NCI-H345 (cell line): ENCODE results near the gene TMEM248.
"Not testable (repeated sequence)": the region's sequence is repeated elsewhere in the genome, so short reads cannot be mapped to it uniquely, and the experiment has no call there.

Source experiments
- DNase-seq: peaks from one replicate; lab custom pipeline; 2025; lab: John Stamatoyannopoulos, UW

Gene TMEM248, protein sequence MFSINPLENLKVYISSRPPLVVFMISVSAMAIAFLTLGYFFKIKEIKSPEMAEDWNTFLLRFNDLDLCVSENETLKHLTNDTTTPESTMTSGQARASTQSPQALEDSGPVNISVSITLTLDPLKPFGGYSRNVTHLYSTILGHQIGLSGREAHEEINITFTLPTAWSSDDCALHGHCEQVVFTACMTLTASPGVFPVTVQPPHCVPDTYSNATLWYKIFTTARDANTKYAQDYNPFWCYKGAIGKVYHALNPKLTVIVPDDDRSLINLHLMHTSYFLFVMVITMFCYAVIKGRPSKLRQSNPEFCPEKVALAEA

DNA sequence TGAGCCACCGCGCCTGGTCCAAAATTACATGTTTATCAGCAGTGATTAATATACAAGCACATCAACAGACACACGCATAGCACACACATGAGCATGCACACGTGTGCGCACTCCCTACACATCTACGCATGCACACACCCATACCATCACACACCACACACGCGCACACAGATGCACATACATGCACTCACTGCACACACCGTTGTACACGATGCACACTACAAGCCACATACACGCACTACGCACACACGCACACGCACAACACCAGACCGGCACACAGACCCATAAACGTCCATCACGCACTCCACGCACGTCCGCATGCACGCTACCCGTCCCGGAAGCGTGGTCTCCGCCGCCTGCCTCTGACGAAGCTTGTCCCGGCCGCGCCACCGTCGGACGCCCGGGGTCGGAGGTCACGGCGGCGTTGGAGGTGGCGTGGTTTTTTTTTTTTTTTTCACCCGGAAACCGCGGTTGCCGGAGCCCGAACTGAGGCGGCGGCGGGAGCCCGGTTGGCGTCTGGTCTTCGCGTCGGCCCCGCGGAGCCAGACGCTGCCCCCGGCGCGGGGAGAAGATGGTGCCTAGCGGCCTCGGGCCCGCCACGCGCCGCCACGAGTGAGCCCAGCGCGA lies at the start of gene TMEM248:
TMEM248 (plus strand) TSS at position 457 of the 627 bp plus-strand sequence. CDS start 20,641 bp downstream, outside the sequence.
- peak; percentile 80 for DNase-seq

DNA sequence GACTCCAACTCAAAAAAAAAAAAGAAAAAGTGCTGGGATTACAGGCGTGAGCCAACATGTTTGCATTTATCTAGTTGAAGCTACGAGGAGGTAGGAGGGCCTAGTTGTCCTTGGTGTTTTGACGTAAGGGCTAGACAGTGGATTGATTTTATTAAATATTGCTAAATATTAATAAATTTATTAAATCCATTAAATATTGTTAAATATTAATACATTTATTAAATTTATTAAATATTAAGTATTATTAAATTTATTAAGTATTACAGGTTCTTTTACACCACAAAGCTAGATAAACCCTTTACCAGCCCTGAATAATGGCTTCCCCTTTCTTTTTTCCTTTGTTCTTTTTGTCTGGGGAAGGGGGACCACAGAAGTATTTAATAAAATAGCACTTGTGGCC lies 47.5 kb upstream of the TMEM248 start:
- no peak for DNase-seq

DNA sequence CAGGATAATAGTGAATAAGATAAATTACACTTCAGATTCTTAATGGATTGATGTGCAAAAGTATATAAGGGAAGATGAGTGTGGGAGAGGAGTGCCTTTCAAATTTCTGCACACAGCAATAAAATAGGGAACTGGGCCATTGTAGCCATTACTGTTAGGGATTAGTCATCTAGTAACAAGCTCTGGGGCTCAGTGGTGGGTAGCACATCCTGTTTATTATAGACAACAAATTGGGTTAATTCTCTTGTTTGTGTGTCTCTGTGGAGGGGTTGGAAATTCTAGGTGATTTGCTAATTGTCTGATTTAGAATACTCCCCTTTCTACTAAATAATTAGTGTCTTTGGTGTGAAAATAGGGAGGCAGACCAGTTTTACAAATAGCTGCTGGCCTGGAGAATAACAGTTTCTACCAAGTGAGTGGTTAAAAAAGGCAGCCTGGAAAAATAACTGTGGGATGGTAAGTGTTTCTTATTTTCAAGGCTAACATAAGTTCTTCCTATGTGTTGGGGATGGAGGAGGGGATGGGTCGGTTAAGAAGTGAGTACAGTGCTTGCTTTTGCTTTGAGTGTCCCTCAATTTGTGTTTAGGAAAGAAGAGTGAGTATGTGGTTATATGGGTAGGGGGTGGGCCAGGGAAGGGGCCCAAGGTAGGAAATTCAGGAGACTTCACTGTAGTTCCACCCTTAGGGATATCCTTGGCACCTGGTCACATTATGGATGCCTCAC lies 43.3 kb upstream of the TMEM248 start:
- DNase-seq = no peak

DNA sequence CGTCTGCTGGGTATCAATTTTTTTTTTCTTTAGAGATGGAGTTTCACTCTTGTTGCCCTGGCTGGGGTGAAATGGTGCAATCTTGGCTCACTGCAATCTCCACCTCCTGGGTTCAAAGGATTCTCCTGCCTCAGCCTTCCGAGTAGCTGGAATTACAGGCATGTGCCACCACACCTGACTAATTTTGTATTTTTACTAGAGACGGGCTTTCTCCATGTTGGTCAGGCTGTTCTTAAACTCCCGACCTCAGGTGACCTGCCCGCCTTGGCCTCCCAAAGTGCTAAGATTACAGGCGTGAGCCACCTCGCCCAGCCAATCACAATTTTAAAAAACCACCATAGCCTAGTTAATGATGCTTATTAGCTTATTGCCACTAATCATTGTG lies 42.7 kb upstream of the TMEM248 start:
- DNase-seq = not testable (repeated sequence)

DNA sequence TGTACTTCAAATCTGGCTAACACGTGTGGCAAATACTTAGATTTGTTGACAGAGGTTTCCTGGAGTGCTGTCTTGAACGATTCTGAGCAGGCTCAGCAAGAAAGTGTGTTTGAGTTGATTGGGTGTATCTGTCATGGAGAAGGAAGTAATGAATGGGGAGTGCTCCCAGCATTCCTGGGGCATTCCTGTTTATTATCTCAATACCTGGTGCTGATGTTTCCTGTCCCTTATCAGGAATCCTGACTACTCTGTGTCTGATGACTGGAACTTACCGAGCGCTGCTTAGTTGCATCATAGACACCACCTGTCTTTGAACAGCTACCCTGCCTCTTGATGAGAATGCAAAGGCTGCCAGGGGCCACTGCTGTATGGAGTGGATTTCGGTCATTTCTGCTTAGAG lies 41.0 kb upstream of the TMEM248 start:
- DNase-seq = no peak

DNA sequence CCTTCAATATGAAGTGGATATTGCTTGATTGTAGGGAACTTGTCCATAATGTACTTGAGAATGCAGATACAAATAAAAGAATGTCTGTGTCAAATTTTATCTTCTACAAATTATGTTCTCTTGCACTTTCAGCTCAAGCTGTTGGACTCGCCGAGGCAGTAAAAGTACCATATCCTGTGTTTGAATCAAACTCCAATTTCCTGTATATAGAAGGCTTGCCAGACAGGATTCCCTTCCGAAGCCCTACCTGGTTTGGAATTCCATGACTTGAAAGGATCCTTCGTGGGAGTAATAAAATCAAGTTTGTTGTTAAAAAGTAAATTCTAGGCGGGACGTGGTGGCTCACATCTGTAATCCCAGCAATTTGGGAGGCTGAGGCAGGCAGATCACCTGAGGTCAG lies 40.4 kb upstream of the TMEM248 start:
- not testable (repeated sequence) for DNase-seq

DNA sequence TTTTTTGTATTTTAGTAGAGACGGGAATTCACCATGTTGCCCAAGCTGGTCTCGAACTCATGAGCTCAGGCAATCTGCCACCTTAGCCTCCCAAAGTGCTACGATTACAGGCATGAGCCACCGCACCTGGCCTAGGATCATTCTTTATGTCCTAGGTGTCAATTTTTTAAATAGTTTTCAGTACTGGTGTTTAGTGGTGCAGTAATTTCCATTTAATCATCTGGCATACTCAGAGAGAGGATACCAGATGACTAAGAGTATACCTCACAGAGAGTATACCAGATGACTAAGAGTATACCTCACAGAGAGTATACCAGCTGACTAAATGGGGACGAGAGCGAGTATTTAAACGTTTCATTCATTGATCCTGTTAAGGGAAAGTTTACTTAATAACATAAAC lies 37.3 kb upstream of the TMEM248 start:
- no peak for DNase-seq

DNA sequence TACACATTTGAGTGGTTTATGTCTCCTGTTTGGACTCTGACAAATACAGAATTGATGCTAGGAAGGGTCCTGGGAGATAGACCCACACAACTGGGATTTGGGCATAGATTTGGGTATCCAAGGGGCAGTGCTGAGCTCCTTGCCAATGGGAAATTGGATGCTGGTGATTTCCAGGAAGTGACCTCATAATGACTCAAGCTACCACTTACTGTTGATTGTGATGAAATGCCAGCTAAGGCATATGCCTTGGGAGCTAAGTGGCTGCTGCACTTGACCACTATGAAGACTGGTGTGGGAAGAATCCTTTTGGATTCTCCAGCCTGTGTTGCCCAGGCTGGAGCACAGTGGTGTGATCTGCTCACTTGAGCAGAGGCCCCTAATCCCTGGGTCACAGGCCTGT lies 36.5 kb upstream of the TMEM248 start:
- not testable (repeated sequence) for DNase-seq

DNA sequence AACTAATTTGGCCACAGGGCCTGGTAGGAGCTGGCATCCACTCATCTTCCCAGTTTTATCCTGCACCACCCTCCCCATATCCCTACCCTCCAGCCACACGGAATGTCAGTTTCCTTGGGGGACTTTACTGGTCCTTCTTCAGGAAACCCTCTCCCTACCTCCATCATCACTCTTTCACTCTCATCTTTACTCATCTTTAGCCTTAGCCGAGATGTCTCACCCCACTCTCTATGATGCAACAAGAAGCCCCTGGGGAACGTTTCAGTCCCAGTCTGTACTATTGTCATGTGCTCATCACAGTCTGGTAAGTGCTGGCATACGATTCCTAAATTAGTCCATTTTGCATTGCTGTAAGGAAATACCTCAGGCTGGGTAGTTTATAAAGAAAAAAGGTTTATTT lies 34.9 kb upstream of the TMEM248 start:
- DNase-seq = no peak

DNA sequence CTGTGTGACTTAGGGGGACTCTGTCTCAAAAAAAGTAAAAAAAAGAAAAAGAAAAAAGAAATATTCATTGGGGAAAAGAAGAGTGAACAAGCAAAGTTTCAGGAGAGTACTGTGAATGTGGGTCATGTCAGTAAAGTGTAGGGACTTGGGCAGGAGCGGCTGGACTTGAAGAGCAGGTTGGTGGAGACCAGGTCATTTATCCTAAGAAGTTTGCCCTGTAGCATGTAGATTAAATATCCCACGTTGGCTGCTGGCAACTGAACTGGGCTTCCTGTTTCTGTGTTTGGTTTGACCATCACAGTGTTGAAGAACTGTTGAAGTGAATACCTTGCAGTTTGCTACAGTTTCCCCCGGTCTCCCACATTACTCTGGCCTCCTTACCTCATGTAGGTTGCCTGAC lies 32.8 kb upstream of the TMEM248 start:
- not testable (repeated sequence) for DNase-seq

DNA sequence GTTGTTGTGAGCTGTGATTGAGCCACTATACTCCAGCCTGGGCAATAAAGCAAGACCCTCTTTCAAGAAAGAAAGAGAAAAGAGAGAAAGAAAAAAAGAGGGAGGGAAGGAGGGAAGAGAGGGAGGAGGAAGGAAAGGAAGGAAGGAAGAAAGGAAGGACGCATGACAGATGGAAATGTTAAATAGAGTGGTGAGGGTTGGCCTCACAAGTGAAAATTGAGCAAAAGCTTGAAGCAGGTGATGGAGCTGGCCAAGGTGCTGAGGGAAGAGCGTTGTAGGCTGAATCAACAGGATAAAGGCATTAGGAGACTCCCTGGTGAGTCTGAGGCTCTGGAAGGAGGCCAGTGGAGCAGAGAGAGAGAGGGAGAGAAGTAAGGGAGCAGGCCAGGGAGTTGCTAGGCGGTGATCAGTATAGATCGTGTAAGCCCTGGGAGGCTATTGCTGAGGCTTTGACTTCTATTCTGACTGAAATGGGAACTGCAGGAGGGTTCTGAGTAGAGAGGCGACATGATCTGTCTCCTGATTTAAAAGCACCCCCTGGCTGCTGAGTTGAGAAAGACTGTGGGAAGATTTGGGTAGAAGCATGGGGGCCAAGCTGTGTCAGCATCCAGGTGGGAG lies 26.5 kb upstream of the TMEM248 start:
- DNase-seq = no peak

DNA sequence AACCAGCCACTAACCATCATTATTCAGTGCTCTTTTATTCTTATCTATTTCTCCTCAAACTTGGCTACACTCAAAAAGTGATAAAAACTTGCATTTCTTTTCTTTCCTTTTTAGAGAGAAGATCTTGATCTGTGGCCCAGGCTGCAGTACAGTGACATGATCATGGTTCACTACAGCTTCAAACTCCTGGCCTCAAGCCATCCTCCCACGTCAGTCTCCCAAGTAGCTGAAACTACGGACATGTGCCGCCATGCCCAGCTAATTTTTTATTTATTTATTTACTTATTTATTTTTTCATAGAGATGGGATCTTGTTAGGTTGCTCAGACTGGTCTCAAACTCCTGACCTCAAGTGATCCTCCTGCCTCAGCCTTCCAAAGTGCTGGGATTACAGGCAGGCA lies 24.6 kb upstream of the TMEM248 start:
- DNase-seq = no peak

DNA sequence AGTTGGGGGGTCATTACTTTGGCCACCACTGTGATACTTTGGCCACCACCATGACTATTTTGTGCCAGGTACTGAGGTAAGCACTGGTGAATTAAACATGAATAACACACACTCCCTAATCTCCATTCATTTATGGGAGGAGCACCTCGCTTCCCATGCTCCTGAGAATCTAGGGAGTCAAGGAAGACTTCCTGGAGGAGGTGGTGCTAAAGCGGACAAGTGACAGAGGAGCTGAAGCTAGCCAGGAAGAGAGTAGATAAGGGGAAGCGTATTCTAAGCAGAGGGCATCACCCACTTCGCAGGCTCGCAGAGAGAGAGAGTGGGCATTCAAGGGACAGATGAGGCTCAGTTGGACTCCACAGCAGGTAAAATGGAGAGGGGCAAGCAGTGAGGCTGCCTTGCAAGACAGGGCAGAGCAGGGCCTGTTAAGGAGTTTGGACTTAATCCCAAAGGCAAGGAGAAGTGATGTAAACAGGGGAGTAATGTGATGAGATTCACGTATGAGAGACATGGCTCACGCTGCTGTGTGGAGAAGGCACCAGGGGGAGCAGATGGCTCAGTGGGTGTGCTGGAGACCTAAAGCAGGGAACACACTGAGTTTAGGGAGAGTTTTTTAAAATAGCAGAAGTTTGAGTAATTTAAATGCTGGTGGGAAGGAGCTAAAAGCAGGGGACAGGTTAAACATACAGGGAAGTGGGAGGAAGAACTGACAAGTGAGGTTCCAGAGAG lies 21.3 kb upstream of the TMEM248 start:
- no peak for DNase-seq

DNA sequence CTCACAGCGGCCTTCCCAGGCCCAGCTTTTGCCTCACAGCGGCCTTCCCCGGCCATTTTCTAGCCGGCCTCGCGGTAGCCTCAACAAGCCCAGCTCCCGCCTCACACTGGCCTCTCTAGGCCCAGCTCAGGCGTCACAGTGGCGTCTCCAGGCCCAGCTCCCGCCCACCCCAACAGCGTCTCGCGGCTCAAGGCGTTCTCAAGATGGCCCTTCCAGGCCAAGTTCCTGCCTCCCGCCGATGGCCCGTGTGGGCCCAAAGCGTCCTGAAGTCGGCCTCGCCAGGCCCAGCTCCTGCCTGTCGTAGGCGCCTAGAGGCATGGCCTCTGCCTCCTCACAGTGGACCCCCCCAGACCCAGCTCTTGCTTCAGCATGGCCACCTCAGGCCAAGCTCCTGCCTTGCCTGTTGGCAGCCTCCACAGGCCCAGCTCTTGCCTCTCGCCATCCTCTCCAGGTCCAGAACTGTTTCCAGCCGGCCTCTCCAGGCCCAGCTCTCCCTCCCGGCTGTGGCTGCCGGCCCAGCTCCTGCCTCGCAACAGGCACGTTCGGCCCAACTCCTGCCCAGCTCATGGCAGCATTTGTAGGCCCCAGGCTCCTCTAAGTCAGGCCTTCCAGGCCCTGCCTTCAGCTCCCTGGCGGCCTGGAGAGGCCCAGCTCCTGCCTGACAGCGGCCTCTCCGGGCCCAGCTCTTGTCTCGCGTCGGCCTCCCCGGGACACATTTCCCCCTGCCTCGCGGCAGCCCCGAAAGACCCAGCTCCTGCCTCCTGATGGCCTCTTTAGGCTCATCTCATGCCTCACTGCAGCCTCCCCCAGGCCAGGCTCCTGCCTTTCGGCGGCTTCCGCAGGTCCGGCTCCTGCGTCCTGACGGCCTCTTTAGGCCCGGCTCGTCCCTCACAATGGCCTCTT lies 18.8 kb upstream of the TMEM248 start:
- no peak for DNase-seq

DNA sequence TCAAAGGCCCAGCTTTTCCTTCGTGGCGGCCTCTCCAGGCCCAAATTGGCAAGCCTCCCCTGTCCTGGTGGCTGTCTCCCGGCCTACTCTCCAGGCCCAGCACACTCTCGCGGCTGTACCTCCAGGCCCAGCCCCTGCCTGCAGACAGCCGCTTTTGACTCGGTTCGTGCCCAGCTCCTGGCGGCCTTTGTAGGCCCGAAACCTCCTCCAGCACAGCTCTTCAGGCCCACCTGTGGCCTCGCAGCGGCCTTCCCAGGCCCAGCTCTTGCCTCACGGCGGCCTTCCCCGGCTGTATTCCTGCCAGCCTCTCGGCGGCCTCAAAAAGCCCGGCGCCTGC lies 18.2 kb upstream of the TMEM248 start:
- DNase-seq = no peak

DNA sequence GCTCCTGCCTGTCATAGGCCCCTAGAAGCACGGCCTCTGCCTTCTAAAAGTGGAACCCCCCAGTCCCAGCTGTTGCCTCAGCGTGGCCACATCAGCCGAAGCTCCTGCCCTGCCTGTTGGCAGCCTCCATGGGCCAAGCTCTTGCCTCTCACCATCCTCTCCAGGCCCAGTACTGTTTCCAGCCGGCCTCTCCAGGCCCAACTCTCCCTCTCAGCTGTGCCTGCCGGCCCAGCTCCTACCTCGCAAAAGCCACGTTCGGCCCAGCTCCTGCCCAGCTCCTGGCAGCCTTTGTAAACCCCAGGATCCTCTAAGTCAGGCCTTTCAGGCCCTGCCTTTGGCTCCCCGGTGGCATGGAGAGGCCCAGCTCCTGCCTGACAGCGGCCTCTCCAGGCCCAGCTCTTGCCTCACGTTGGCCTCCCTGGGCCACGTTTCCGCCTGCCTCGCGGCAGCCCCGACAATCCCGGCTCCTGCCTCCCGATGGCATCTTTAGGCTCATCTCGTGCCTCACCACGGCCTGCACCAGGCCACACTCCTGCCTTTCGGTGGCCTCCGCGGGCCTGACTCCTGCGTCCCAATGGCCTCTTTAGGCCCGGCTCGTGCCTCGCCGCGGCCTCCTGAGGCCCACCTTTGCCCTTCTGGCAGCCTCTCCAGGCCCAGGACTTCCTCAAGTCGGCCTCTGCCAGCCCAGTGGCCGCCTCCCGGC lies 17.5 kb upstream of the TMEM248 start:
- DNase-seq = no peak

DNA sequence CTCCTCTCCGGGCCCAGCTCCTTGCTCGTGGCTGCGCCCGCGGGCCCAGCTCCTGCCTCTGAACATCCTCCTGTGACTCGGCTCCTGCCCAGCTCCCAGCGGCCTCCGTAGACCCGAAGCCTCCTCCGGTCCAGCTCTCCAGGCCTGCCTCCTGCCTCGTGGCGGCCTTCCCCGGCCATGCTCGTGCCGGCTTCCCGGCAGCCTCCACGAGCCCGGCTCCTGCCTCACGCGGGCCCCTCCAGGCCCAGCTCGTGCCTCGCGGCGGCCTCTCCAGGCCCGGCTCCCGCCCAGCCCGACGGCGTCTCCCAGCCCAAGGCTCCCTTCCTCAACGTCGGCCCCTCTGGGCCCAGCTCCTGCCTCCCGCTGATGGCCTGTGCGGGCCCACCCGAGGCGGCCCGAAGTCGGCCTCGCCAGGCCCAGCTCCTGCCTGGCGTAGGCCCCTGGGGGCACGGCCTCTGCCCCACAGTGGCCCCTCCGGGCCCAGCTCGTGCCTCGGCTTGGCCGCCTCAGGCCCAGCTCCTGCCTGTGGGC lies 16.9 kb upstream of the TMEM248 start:
- DNase-seq = no peak

DNA sequence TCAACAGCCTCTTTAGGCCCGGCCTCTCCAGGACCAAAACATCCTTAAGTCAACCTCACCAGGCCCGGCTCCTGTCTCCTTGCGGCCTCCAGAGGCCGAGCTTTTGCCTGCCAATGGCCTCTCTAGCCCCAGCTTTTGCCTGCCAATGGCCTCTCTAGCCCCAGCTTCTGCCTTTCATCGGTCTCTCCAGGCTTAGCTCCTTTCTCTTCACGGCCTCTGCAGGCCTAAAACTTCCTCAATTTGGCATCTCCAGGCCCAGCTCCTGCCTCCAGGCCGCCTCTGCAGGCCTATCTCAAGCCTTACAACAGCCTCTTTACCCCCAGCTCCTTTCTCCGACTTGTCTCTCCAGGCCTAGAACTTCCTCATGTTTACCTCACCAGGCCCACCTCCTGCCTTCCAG lies 15.7 kb upstream of the TMEM248 start:
- no peak for DNase-seq

DNA sequence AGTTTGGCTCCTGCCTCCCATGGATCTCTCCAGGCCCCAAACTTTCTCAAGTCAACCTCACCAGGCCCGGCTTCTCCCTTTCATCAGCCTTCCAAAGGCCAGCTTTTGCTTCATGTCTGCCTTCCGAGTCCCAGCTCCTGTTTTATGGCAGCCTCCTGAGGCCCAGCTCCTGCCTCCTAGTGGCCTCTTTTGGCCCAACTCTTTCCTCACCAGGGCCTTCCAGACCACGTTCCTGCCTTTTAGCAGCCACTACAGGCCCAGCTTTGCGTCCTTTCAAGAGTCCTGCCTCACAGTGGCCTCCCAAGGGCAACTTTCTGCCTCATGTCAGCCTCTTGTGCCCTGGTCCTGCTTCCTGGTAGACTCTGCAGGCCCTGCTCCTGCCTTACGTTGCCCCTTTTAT lies 15.3 kb upstream of the TMEM248 start:
- DNase-seq = no peak

DNA sequence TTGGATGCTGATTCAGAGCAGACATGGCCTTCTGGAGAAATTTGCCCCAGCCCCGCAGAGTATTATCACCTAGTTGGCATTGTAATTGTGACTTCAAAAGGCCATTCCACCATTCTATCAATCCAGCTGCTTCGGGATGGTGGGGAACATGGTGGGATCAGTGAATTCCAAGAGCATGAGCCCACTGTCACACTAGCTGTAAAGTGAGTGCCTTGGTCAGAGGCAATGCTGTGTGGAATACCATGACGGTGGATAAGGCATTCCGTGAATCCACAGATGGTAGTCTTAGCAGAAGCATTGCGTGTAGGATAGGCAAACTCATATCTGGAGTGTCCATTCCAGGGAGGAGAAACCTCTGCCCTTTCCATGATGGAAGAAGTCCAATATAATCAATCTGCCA lies 13.3 kb upstream of the TMEM248 start:
- no peak for DNase-seq
